Subcutaneous abdominal adipose tissue (tissue), 5 donors: ENCODE data around the gene ADPRM.
A peak's percentile ranks its signal among the peaks of the same experiment; 100 is the strongest.
"Not testable (repeated sequence)": the region's sequence is repeated elsewhere in the genome, so short reads cannot be mapped to it uniquely, and the experiment has no call there.

ENCODE experiments used
- H3K27ac ChIP-seq: one replicate; pipeline ENCODE4 v1.7.0; 2013; ENCODE audit warnings: low read depth, mild to moderate bottlenecking, inconsistent platforms, low read length, moderate library complexity
- H3K27me3 ChIP-seq, 5 donors: one replicate each; pipeline ENCODE4 v1.7.0; 2013; ENCODE audit warnings: low read length in 5 of 5, inconsistent platforms in 1 of 5; ENCODE audit not compliant: control insufficient read depth in 5 of 5, insufficient read depth in 4 of 5
- H3K36me3 ChIP-seq, 5 donors: one replicate each; pipeline ENCODE4 v1.7.0; 2013; ENCODE audit warnings: low read length in 5 of 5; ENCODE audit not compliant: control insufficient read depth in 5 of 5, insufficient read depth in 5 of 5
- H3K4me1 ChIP-seq, 5 donors: one replicate each; pipeline ENCODE4 v1.7.0; 2013; ENCODE audit warnings: low read length in 5 of 5, mild to moderate bottlenecking in 3 of 5, moderate library complexity in 1 of 5; ENCODE audit not compliant: control insufficient read depth in 5 of 5, insufficient read depth in 5 of 5
- H3K4me3 ChIP-seq, 5 donors: one replicate each; pipeline ENCODE4 v1.7.0; 2013; ENCODE audit warnings: low read length in 5 of 5, low read depth in 1 of 5
- H3K9ac ChIP-seq, 5 donors: one replicate each; pipeline ENCODE4 v1.7.0; 2013; ENCODE audit warnings: low read length in 5 of 5, mild to moderate bottlenecking in 4 of 5, moderate library complexity in 3 of 5
- H3K9me3 ChIP-seq, 5 donors: one replicate each; pipeline ENCODE4 v1.7.0; 2013; ENCODE audit warnings: low read length in 5 of 5; ENCODE audit not compliant: control insufficient read depth in 5 of 5
- donor health status: healthy.
- donor health status: healthy.
- donor health status: healthy.
- donor health status: healthy.
- donor health status: healthy.

ADPRM gene

DNA sequence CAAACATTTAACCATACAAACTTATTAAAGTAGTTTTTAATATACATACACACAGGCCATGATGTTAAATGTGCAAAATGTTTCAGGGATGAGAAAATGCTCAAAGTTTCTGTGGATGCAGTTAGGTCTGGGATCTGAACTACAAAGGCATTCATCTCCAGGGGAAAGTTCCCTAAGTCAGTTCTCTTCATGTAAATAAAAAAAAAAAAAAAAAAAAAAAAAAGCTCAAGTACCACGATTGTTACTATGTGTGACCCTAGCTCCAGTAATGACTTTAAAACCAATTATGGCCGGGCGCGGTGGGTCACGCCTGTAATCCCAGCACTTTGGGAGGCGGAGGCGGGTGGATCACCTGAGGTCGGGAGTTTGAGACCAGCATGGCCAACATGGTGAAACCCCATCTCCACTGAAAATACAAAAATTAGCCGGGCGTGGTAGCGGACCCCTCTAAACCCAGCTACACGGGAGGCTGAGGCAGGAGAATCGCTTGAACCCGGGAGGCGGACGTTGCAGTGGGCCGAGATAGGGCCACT lies 1.5 kb upstream of the ADPRM start:
- Histone ChIP-seq H3K4me3 (peak overlapping the region in 2 of 5 donors; percentile 98), H3K4me1 (peaks cover 0 to 30% (median 26%) of the 10 kb centered on the region in 5 donors), H3K9ac (peak overlapping the region in 1 of 5 donors; percentile 93), H3K36me3 (peaks cover 27 to 45% (median 30%) of the 10 kb centered on the region in 5 donors), H3K27ac (peak overlapping the region; percentile 93)
- H3K27me3 ChIP-seq, H3K9me3 ChIP-seq: not testable (repeated sequence)

DNA sequence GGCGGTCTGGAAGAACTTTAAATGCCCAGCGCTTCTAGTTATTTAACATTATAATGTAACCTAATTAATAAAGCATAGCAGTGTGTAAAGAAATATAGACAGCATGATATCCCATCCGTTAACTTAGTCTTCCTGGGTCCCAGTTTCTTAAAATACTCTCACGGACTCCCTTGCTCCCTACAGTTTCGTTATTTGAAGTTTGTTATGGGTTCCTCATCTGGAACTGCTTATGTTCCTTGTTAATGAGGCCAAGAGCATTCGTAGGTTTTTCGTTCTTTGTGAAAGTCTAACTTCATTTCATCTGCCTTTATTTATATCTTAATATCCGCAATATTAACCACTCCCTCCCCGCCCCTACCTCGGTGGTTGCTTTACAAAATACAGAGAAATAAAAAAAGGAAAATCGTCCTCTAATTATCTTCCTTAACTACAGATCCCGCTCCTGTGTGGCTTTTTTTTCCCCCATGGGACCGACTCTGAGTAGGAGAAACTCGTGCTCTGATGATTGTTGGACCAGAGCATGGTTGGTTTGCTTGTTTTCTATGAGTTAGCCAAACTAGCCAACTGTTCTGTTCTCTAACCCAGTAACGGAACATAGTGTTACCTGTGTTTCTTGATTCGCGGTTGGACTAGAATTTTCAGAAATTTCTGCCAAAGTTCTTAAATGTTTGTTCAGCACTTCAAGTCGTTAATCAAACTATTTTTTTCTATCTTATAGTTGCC lies 863 bp downstream of the ADPRM start:
- Histone ChIP-seq H3K4me3 (peak overlapping the region; percentile 71 to 98 (median 92)), H3K9me3 (no peaks in the 10 kb centered on the region), H3K27me3 (no peaks in the 10 kb centered on the region), H3K36me3 (peaks cover 11 to 22% (median 12%) of the 10 kb centered on the region in 5 donors), H3K4me1 (peaks cover 2 to 41% (median 35%) of the 10 kb centered on the region in 5 donors), H3K9ac (peak overlapping the region; percentile 73 to 99 (median 96)), H3K27ac (peak overlapping the region; percentile 93)

DNA sequence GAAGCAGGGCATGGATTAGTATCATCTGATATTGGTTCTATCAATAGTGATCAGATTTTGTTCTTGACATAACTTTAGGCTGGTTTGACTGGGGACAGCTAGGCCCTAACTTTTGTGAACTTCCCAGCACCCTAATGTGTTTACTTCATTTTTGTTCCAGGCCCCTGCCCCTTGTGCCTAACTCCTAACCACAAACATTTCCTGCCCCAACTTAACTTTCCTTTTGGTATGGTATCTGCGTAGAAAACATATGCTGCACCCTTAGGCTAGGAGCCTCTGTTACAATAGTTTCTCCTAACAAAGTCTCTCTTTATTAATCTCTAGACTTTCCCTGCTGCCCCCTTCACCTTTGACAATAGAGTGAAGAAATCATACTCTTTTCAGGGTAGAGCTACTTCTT lies 2.5 kb downstream of the ADPRM start:
- Histone ChIP-seq H3K9me3 (no peaks in the 10 kb centered on the region), H3K27ac (no peak overlapping the region), H3K4me1 (peaks cover 2 to 41% (median 35%) of the 10 kb centered on the region in 5 donors), H3K9ac (no peak overlapping the region), H3K4me3 (no peak overlapping the region), H3K36me3 (peaks cover 2 to 7% (median 5%) of the 10 kb centered on the region in 5 donors), H3K27me3 (no peaks in the 10 kb centered on the region)

DNA sequence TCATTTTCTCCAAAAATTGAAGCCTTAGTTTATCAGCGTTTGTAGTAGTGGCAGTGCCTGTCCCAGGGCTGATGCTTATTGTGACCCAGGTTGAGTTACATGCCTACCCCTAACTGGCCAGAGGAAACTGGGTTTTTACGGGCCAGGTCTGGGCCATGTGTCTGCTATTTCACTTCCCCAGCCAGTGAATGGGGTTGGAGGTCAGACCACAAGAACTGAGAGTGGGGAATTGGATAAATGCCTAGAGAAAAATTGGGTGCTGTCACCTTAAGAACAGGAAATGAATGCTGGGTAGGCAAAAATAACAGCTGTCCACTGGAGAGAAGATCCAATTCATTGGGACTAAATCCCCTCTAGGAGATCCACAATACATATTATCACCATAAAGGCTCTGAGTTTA lies 5.2 kb downstream of the ADPRM start:
- no peak overlapping the region for H3K27ac ChIP-seq
- H3K9me3 ChIP-seq = no peaks in the 10 kb centered on the region
- H3K9ac ChIP-seq = peak overlapping the region in 3 of 5 donors; percentile 13 to 26 (median 19)
- H3K36me3 ChIP-seq = peaks cover 20 to 28% (median 22%) of the 10 kb centered on the region in 5 donors
- no peaks in the 10 kb centered on the region for H3K27me3 ChIP-seq
- H3K4me1 ChIP-seq = peaks cover 2 to 19% (median 17%) of the 10 kb centered on the region in 5 donors
- H3K4me3 ChIP-seq = no peak overlapping the region

DNA sequence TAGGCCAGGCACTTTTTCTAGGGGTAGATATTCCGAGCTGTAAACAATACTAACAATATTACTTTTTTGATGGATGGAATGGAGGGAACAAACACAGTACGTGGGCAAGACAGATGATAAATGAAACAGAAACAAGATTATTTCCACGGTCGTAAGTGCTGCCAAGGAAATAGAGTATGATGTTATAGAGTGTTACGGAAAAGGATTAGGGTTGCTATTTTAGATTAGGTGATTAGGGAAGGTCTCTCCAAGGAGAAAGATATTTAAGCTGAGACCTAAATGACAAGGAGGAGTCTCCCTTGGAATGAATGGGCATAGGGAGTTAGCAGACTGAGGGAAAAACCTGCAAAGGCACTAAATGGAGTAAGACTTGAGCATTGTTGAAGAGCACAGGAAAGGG lies 8.3 kb downstream of the ADPRM start:
- Histone ChIP-seq H3K9me3 (no peaks in the 10 kb centered on the region), H3K27ac (no peak overlapping the region), H3K4me1 (peaks cover 2 to 13% (median 9%) of the 10 kb centered on the region in 5 donors), H3K9ac (no peak overlapping the region), H3K27me3 (no peaks in the 10 kb centered on the region), H3K36me3 (peaks cover 31 to 56% (median 45%) of the 10 kb centered on the region in 5 donors), H3K4me3 (no peak overlapping the region)

DNA sequence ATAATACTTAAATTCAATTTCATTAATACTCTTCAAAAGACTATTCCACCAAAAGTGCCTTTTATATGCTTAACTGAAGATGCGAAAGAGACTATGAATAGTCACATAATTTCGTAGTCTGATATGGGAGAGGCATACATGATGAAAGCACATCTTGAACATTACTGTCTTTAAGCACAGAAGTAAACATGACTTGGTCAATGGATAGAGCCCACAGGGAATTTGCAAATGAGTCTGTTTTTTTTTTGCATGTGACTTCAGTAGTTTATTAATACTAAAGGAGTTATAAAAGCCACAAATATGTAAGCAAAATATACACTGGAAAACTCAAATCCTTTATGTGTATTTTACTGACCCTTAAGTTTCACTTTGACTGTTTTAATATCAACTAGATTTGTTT lies 15.9 kb downstream of the ADPRM start:
- Histone ChIP-seq H3K9ac (no peak overlapping the region), H3K4me3 (no peak overlapping the region), H3K9me3 (no peaks in the 10 kb centered on the region), H3K27ac (no peak overlapping the region), H3K4me1 (peaks cover 0 to 6% (median 0%) of the 10 kb centered on the region in 5 donors), H3K27me3 (no peaks in the 10 kb centered on the region), H3K36me3 (peaks cover 23 to 53% (median 40%) of the 10 kb centered on the region in 5 donors)

DNA sequence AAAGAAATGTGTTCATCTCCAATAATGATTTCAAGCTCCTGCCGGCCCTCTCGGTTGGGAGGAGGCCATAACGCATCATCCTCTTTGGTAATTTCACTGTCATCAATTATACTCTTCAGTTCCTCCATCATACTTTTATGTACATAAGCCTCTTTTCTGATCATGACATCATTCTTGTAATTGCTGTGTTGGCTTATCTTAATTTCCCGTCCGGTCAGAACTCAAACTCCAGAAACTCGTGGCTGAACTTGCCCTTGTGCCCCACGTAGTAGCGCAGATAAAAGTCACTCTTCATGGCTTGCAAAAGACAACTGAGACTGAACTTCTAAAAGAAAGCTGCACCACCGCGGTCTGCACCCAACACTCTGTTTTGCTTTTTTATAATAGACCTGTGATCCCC lies 18.8 kb downstream of the ADPRM start:
- Histone ChIP-seq H3K4me1 (peaks cover 0 to 2% (median 0%) of the 10 kb centered on the region in 5 donors), H3K27ac (no peak overlapping the region), H3K9ac (no peak overlapping the region), H3K27me3 (no peaks in the 10 kb centered on the region), H3K4me3 (no peak overlapping the region), H3K9me3 (no peaks in the 10 kb centered on the region), H3K36me3 (peaks cover 15 to 34% (median 22%) of the 10 kb centered on the region in 5 donors)

DNA sequence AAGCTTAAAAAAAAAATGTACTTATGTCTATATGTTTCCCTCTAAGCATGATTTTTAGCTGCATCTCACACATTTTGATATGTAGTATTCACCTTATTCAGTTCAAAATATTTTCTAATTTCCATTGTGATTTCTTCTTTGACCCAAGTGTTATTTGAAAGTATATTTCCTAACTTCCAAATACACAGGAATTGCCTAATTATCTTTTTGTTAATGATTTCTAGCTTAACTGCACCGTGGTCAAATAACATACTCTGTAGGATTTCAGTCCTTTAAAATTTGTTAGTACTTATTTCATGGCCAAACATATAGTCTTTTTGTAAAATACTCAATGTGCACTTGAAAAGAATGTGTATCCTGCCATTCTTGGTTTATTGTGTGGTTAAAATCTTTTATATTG lies 21.2 kb downstream of the ADPRM start:
- Histone ChIP-seq H3K36me3 (peaks cover 3 to 22% (median 19%) of the 10 kb centered on the region in 5 donors), H3K9ac (no peak overlapping the region), H3K4me1 (no peaks in the 10 kb centered on the region), H3K4me3 (no peak overlapping the region), H3K27ac (no peak overlapping the region), H3K9me3 (no peaks in the 10 kb centered on the region), H3K27me3 (no peaks in the 10 kb centered on the region)

DNA sequence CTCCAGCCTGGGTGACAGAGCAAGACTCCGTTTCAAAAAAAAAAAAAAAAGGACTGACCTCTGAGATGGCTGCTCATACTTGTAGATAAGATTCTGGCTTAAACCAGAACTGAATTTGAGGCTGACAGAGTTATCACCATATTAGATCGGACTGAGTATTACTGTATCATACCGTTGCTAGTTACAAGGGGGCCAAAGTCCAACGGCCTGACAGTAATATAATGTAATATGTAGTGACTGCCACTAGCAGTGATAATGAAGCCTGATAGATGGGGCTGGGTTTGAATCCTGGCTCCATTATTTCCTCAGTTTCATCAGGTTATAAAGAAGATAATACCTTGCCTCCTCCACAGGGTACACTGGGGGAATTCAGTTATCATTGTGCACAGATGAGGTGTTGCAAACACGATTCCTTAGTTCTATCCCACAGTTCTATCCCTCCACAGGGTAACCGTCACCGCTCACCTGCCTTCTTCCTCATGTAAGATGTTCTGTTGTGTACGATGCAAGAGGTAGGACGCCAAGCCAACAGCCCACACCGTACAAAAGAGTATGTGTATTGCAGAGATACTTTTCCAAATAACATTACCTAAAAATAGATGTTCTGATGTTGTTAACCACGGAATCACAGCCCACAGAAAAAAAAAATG lies 27.3 kb downstream of the ADPRM start:
- H3K27ac ChIP-seq = no peak overlapping the region
- H3K27me3 ChIP-seq = no peaks in the 10 kb centered on the region
- no peak overlapping the region for H3K4me3 ChIP-seq
- no peaks in the 10 kb centered on the region for H3K9me3 ChIP-seq
- peaks cover 25 to 55% (median 40%) of the 10 kb centered on the region in 5 donors for H3K36me3 ChIP-seq
- peaks cover 0 to 9% (median 8%) of the 10 kb centered on the region in 5 donors for H3K4me1 ChIP-seq
- H3K9ac ChIP-seq = no peak overlapping the region

DNA sequence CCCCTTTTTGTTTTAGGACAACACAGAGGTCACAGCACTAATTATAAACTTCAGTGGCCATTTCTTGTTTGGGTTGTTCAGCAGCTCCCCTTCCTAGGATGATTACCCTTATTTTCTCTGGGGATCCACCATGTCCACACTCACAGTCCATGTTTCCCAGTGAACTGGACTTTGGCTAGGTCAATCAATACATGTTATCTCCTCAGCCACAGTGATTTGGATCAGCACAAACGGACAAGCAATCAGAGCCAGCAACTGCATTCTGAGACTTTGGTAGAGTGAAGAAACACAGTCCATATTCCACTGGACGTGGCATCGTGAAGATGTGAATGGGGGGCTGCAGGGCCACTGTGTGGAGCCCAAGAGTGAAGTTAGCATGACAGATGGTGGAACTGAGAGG lies 27.9 kb downstream of the ADPRM start:
- no peak overlapping the region for H3K4me3 ChIP-seq
- H3K9ac ChIP-seq = no peak overlapping the region
- H3K27me3 ChIP-seq = no peaks in the 10 kb centered on the region
- H3K4me1 ChIP-seq = peaks cover 0 to 9% (median 8%) of the 10 kb centered on the region in 5 donors
- H3K9me3 ChIP-seq = no peaks in the 10 kb centered on the region
- H3K36me3 ChIP-seq = peaks cover 25 to 55% (median 40%) of the 10 kb centered on the region in 5 donors
- no peak overlapping the region for H3K27ac ChIP-seq
